Measurements from ENCODE around the gene SELENOP. TPM values are rescaled to one million over a fixed set of nuclear protein-coding genes. Genes with fewer than 3 reads are reported as not detected.

The SELENOP gene
- total RNA-seq, 1 donor from 2014 or later, result 884 TPM

- TF ChIP-seq CTCF (IDR thresholded peaks at IDR 0.05), result no peak
- ATAC-seq, result no peak
- Histone ChIP-seq H3K9me3 (no peaks in the 10 kb centered on the region), H3K4me3 (no peak overlapping the region), H3K36me3 (peaks cover 47% of the 10 kb centered on the region), H3K27me3 (no peaks in the 10 kb centered on the region), H3K27ac (no peak overlapping the region), H3K4me1 (no peaks in the 10 kb centered on the region)
- no peak for DNase-seq
- intact Hi-C loops (cut with DNase I), result no loop called here
Measured at GRCh38 chr5:42799241-42799608, 12.5 kb downstream of the SELENOP start.

DNA sequence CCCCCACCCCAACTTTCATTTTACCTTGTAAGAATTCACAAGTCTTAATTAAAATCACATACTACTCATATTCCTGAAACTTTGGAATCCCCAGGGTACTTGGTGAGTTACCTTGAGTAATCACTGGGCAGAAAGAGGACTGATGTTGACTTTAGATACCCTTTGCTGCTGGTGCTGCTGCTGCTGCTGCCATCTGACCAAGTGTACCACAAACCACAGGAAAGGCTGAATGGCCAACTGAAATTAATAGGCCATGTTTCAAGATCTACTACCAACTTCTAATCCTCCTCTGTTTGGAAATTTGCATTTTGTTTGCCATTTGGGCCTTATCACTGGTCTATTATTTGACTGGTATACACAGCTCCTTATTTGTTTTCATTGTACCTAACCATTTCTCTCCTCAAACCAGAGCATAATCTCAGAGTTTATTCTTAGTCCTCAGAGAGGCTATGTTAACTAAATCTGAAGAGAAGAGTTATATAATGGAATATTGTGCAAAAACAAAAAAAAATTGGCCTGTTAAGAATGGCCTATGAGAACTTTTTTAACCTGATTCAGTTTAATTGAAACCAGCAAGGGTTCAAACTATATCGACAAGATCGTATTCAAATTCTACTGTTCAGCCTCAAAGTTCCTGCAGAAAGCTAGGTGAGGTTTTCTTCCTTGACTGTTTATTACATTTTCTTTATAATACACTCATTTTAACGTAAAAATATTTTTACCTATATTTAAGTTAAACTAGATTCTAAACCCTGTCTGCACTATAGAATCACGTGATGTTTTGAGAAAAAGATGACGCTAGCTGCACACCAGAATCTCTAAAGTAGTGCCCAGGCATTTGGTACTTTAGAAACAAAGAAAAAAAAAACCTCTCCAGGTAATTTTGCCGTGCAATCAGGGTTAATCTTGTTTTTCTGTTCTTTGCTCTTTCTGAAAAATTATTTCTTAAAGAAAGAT lies 13.1 kb downstream of the SELENOP start:
- no peaks in the 10 kb centered on the region for H3K4me1 ChIP-seq
- H3K27ac ChIP-seq, result no peak overlapping the region
- no peaks in the 10 kb centered on the region for H3K9me3 ChIP-seq
- no peak overlapping the region for H3K4me3 ChIP-seq
- no peaks in the 10 kb centered on the region for H3K27me3 ChIP-seq
- peaks cover 41% of the 10 kb centered on the region for H3K36me3 ChIP-seq
- no peak for TF ChIP-seq CTCF (IDR thresholded peaks at IDR 0.05)
- ATAC-seq (no peak), DNase-seq (no peak)
- intact Hi-C loops (cut with DNase I), result no loop called here

- Histone ChIP-seq H3K27me3 (no peaks in the 10 kb centered on the region), H3K4me1 (no peaks in the 10 kb centered on the region), H3K36me3 (no peaks in the 10 kb centered on the region), H3K27ac (no peak overlapping the region), H3K4me3 (no peak overlapping the region), H3K9me3 (peaks cover 13% of the 10 kb centered on the region)
- intact Hi-C loops (cut with DNase I), result no loop called here
- no peak for TF ChIP-seq CTCF (IDR thresholded peaks at IDR 0.05)
- ATAC-seq, result no peak
- DNase-seq, result no peak
Measured at GRCh38 chr5:42791151-42791550, 20.5 kb downstream of the SELENOP start.

GRCh38 chr5:42787845-42788244 lies 23.8 kb downstream of the SELENOP start:
- Histone ChIP-seq H3K9me3 (peaks cover 21% of the 10 kb centered on the region), H3K27ac (no peak overlapping the region), H3K4me3 (no peak overlapping the region), H3K36me3 (no peaks in the 10 kb centered on the region), H3K27me3 (no peaks in the 10 kb centered on the region), H3K4me1 (no peaks in the 10 kb centered on the region)
- intact Hi-C loops (cut with DNase I), result no loop called here
- TF ChIP-seq CTCF (IDR thresholded peaks at IDR 0.05), result no peak
- DNase-seq, result no peak
- no peak for ATAC-seq

- H3K27me3 ChIP-seq, result no peaks in the 10 kb centered on the region
- H3K4me3 ChIP-seq, result no peak overlapping the region
- no peaks in the 10 kb centered on the region for H3K4me1 ChIP-seq
- H3K9me3 ChIP-seq, result peaks cover 21% of the 10 kb centered on the region
- no peaks in the 10 kb centered on the region for H3K36me3 ChIP-seq
- no peak for DNase-seq
- no peak for ATAC-seq
- H3K27ac ChIP-seq, result no peak overlapping the region
- intact Hi-C loops (cut with DNase I), result no loop called here
- no peak for TF ChIP-seq CTCF (IDR thresholded peaks at IDR 0.05)
Measured at GRCh38 chr5:42787073-42787472, 24.6 kb downstream of the SELENOP start.
